GM18873 (cell line): Measurements from ENCODE around the gene CEACAM8.
"Not testable (repeated sequence)": the region's sequence is repeated elsewhere in the genome, so short reads cannot be mapped to it uniquely, and the experiment has no call there.

Experiments used
- ATAC-seq: cut with Tn5 transposase; IDR thresholded peaks from one replicate; pipeline ENCODE4 v1.9.1; 2021; ENCODE audit warnings: mild to moderate bottlenecking, moderate library complexity, moderate number of reproducible peaks; ENCODE audit not compliant: unreplicated experiment, low FRiP score

Gene CEACAM8

DNA sequence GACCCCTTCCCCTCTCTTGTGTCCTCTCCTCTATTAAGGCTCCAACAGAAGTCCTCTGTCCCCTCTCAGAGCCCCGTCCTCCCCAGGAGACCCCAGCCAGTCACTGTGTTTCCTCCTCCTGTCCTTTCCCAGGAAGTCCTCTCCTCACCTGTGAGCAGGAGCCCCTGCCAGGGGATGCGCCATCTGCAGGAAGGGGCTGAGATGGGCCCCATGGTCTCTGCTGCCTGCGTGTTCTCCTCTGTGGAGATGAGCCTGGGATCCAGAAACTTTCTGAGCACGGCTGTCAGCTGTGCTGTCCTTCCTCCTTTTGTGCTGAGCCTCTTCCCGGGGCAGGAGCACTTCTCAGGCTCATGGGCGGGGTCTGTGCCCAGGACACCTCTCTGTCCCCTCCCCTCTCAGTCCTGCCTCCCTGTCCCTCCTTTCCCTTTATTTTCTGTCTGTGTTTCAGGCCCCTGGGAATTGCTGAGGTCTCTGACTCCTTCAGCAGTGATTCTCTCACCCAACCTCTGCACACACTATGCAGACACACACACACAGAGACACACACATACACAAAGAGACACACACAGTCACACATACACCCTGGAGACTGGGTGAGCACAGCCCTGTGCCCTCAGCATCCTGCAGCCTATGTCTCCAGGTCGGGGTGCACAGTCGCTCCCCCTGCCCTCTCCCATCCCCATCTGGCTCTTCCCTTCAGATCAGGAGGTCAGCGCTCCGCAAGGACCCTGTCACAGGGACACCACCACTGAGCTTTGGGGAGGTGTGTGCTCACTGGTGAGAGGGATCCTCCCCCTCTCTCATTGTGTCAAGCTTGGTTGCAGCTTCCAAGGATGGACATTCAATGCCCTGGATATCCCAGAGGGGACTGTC lies at the start of gene CEACAM8:
Gene CEACAM8, minus strand, starts transcription at position 308 of the 873 bp plus-strand sequence. Its CDS starts 96 bp downstream, at position 212.
- ATAC-seq: no peak

DNA sequence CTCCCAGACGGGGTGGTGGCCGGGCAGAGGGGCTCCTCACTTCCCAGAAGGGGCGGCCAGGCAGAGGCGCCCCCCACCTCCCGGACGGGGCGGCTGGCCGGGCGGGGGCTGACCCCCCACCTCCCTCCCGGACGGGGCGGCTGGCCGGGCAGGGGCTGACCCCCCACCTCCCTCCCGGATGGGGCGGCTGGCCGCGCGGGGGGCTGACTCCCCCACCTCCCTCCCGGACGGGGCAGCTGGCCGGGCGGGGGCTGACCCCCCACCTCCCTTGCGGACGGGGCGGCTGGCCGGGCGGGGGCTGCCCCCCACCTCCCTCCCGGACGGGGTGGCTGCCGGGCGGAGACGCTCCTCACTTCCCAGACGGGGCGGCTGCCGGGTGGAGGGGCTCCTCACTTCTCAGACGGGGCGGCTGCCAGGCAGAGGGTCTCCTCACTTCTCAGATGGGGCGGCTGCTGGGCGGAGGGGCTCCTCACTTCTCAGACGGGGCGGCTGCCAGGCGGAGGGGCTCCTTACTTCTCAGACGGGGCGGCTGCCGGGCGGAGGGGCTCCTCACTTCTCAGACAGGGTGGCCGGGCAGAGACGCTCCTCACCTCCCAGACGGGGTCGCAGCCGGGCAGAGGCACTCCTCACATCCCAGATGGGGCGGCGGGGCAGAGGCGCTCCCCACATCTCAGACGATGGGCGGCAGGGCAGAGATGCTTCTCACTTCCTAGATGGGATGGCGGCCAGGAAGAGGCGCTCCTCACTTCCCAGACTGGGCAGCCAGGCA lies 44.8 kb upstream of the CEACAM8 start:
- not testable (repeated sequence) for ATAC-seq

DNA sequence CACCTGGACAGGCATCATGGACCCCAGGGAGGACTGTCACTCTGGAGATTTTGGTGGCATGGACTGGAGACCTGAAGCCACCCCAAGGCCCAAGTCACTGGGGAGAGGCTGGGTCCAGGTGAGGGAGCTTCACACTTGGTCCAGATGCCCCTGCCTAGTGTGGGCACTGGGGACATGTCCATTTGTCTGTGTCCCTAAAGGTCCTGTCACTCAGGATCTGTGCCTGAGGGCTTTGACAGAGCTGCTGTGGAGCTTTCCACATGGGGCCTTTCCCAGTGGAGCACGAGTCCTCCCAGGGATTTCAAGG lies 40.5 kb upstream of the CEACAM8 start:
- ATAC-seq: no peak

DNA sequence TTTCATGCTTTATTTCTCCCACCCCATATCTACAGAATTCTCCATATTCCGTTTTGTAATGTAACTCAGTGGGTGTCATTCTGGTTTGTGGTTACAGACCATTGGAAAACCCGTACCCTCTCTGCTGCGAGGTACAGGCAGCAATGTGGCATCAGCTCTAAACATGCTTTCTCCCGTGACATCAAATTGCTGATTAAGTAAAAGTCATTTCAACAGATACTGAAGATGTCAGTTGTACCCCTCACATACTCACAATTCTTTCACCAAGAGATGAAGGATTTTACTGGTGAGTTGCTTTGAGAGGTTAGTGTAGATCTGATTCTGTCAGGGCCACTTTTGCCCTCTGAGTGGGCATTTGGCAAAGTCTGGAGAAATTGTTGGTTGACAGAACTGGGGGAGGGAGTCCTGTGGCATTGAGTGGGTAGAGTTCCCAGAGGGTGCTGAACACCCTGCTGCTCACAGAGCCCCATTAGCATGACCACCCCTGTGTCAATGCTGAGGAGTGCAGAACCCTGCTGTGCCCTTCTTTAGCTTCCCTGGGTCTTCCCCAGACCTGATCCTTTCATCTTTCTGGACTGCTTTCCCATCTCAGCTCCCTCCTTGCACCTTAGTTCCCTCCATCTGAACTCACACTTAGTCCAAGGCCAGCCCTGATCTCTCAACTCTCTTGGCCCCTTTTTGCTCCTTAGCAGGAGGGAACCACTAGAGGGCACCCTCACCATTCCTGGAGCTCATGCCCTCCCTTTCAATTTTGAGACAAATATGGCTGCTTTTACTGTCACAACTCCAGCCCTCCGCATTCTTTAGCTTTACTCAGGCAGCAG lies 39.9 kb upstream of the CEACAM8 start:
- ATAC-seq: no peak

DNA sequence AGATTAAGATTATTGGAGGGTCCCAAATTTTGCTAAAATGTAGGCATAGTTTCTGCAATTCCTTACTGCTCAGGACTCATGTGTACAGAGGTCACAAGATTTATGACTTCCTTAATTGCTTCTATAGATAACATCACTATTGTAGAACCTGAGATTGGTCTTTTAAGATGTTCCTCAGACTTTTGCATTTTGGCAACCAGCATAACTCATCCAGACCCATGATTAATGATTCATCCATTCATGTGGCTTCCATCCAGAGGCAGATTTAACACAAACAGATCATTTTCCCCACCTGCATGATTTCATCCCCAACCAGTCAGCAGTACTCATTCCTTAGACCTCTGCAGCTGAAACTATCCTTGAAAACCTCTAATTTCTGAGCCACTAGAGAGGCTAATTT lies 34.5 kb upstream of the CEACAM8 start:
- ATAC-seq: no peak

DNA sequence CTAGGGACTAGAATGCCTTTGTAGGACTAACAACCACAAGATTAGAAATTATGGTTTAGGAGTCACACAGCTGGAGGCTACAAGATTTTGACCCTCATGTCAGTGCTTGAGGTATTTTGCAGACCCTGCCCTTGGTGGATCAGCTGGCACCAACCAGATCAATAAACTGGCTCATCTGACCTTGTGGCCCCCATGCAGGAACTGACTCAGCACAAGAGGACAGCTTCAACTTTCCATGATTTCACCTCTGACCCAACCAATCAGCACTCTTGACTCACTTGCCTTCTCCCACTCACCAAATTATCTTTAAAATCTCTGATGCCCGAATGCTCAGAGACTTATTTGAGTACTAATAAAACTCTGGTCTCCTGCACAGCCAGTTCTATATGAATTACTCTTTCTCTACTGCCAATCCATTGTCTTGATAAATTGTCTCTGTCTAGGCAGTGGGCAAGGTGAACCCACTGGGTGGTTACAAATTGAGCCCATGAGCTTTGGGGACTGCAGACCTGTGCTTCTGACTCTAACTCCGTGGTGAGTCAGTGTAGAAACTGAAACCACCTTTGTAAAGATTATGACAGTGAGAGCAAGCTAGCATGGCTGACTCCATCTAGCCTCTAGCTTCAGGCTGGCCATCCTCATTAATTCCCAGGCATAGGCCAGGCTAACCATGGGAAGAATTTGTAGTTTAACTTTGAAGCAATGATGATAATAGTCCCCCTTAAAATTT lies 33.9 kb upstream of the CEACAM8 start:
- ATAC-seq: no peak

DNA sequence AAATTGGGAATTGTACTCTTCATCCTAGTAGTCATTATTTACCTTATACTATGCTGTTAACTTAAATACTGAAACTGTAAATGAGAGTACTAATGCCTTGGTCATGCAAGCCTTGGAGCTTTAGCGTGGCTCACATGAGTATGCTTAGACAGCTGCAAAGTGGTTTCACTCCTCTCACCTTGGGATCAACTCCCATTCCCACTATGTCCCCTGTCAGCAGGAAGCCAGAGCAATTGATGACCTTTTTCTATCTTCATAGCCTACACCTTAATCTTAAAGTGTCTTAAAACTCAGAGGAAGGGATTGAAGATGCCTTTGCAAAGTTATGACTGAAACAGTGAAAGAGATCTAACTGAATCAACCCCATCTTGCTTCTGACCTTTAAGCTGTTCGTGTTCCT lies 33.2 kb upstream of the CEACAM8 start:
- no peak for ATAC-seq

DNA sequence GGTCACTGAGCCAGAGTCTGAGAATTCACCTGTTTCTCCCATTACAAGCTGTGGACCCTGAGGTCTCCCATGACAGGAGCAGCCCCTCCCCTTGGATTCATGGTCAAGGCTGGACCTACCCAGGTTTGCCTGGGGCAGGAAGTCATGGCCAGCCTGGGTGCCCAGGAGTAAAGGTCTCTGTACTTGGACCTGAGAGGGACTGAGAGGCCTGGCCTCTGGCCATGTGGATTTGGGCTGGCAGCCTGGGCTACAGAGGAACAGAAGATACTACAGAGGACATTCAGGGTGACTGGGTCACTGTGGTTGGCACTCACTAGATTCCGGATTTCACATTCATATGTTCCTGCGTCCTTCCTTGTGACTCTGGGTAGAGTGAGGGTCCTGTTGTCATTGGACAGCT lies 31.5 kb upstream of the CEACAM8 start:
- no peak for ATAC-seq

DNA sequence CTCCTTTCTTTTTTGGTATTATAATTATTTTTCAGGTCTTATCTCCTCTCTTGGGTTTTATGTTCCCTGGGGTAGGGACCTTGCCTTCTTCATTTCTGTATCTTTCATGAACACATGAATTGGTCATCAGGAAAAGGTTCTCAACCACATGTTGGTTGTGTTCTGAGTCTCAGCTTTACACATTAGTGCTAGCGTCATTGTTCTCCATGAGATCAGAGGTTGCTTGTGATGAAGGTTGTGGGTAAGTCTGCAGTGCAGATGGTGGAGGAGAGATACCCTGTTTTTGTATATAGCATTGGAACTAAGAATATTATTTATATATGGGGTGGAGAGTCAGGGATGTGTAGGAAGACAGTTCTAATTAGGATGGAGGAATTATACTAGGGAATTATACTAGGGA lies 24.5 kb upstream of the CEACAM8 start:
- ATAC-seq: no peak

DNA sequence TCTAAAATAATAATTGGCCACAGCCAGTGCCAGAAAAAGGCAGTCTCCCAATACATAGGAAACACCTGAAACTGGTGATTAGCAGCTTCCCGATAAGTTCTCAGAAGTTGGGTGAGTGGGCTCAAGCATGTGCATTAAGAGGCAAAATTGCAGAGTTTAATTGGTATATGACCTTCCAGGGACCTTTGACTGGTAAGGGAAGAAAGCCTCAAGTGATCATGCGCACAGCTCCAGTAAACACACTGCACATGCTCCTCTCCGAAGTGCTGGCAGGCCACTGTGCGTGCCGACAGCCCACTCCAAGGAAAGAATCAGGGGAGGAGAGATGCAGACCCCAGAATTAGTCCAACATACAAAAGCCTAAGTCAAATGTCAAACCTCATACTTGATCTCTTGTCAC lies 18.9 kb upstream of the CEACAM8 start:
- no peak for ATAC-seq

DNA sequence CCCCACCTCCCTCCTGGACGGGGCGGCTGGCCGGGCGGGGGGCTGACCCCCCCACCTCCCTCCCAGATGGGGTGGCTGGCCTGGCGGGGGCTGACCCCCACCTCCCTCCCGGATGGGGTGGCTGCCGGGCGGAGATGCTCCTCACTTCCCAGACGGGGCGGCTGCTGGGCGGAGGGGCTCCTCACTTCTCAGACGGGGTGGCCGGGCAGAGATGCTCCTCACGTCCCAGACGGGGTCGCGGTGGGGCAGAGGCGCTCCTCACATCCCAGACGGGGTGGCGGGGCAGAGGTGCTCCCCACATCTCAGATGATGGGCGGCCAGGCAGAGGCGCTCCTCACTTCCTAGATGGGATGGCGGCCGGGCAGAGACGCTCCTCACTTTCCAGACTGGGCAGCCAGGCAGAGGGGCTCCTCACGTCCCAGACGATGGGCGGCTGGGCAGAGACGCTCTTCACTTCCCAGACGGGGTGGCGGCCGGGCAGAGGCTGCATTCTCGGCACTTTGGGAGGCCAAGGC lies 15.7 kb upstream of the CEACAM8 start:
- ATAC-seq: not testable (repeated sequence)

DNA sequence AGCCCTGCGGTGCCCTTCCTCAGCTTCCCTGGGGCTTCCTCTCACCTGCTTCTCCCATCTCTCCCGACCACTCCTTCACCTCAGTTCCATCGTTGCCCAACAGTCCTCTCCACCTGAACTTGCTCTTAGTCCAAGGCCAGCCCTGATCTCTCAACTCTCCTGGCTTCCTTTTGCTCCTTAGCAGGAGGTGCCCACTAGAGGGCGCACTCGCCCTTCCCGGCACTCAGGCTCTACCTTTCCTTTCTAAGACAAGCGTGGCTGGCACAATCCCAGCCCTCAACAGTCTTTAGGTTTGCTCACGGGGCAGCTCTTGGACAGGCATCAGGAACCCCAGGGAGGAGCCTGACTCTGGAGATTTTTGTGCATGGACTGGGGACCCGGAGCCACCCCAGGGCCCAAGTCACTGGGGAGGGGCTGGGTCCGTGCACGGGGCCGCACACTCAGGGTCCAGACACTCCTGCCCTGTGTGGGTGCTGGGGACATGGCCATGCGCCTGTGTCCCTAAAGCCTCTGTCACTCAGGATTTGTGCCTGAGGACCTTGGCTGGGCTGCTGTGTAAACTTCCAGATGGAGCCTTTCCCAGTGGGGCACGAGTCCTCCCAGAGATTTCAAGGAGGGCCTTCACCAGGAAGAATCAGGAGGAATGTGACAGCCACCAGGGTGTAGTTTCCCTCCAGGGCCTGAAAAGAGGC lies 12.1 kb upstream of the CEACAM8 start:
- no peak for ATAC-seq

DNA sequence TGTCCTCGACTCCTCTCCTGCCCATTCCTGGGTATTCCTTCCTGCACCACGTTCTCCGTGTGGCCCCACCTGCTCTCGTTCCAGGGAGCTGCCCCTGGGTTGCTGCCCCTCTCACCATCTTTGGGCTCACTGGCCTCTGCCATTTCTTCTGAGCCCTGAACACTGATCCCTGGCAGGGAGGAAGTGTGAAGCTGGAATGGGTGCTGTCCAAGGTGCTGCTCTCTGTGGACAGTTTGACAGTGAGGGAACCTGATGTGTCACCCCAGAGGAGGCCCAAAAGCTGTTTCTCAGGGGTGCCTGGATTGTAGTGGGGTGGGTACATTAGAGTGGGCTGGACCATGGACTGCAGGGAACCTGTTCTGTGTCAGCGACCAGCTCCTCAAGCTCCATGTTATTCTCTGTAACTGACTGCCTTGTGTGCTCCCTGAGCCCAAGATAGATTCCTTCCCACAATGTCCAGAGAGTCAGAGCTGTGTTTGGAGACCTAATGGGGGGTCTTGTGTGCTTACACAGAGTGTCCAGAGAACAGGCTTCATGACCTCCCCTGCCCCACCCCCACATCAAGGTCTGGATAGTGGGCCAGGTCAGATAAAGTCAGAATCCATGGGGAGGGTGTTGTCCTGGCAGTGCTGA lies 7.2 kb upstream of the CEACAM8 start:
- ATAC-seq: no peak

DNA sequence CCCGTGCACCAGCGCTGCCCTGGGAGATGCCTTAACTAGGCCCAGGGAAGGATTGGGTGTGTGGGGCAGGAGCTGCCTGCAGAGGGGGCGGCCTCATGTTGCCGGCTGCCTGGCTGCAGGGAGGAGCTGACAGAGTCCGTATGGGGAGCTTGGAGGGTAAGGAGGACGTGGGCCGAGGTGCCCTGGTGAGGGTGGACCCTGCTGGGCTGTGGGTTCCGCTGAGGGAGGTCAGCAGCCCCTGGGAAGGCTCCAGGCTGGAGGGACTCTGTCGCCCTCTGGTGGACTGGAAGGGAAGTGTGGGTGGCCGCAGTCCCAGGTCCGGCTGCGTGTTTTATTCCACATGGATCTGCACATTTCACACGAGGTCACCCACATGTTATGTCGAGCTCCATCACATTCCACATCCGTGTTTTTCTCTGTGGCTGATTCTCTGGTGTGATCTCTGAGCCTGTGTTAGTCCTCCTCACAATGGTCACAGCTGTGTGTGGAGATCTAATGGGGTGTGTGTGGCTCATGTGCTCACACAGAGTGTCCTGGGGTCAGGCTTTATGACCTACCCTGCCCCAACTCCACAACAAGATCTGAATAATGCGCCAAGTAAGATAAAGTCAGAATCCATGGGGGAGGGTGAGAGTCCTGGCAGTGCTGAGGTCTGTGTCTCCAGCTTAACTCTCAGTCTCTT lies 1.8 kb upstream of the CEACAM8 start:
- no peak for ATAC-seq

DNA sequence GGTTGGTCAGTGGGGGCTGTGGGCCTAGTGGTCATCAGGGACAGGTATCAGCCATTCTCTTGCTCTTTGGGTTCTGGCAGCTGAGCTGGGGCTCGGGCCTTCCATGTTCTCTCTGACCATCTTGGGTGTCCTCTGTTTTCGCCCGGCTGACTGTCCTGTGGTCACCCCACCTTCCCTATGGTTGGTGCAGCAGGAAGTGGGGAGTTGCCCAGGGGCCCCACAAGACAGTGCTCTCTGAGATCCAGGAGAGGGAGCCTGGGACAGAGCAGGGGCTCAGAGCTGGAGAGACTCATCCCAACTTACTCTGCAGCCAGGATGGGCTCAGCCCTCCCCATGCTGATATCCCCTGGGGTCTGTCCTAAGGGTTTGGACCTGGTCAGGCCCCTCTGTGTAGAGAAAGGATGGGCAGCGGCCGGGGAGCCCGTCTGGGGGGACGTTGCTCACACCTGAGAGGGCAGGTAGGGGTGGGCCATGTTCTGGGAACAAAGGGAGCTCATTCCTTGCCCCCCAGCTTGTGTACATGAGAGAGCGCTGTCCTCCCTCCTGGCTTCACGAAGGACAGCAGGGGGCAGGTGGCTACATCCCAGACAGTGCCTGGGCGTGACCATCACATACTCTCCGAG lies 937 bp upstream of the CEACAM8 start:
- ATAC-seq: no peak

DNA sequence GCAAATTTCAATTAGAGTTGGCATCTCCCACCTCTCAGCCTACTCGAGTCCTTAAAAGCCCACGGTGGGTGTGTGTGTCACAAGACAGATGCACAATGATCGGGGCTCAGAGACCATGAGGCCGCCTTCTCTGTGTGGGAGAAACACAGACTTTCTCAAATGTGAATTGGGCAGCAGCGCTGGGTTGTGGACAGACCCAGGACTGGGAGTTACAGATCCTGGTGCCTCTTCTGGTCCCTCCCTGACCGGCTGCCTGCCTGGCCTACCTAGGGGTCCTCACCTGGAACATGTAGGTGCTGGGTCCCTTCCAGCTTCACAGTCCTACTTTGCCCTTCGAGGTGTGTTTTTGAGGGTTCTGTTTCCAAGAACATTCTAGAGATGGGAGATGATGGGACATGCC lies 4.9 kb downstream of the CEACAM8 start:
- ATAC-seq: no peak

DNA sequence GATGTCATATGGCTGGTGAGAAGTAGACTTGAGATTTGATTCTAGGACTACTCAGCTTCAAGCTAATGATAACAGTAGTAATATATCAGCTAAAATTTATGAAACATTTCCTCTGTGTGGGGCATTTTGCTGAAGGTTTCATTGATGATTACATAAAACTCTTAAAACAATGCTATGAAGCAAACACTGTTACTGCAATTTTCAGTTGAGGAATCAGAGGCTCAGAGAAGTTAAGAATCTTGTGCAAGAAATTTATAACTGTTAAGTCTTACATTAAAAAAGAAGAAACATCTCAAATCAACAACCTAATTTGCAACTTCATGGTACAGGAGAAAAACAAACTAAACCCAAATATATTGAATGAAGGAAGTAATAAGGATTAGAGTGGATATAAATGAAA lies 10.3 kb downstream of the CEACAM8 start:
- ATAC-seq: no peak

DNA sequence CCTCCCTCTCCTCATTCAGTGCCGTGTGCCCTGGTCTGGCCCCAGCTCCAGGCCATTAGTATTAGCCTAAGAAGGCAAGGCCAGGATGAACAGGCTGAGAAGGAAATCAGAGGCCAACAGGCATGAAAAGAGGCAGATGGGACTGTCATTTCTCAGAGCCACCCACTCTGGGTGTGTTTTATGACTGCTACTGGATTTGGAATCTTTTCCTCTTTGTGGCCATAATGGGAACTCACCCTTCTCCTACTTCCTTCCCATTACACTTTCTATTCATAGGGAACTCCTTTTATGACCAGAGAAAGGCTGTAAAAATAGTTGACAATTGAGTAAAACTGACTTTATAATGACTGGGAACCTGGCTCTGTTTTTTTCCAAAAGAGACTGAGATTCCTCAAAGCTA lies 17.7 kb downstream of the CEACAM8 start:
- no peak for ATAC-seq
